CD4-positive, CD25-positive, alpha-beta regulatory T cell (primary cell): ENCODE data around the gene F12. TPM values are rescaled to one million over a fixed set of nuclear protein-coding genes. Genes with fewer than 3 reads are reported as not detected.

ENCODE experiments used
- ATAC-seq, 2 donors: fragments of 150-1000 bp; cut with Tn5 transposase; one replicate each; pipeline ENCODE4 v1.10.0; 2021; ENCODE audit warnings: low read depth in 2 of 2, moderate number of reproducible peaks in 2 of 2, moderate library complexity in 1 of 2
- DNase-seq, 3 donors: peaks; one replicate each; pipeline versions ENCODE4 v3.0.0 to v3.0.0-alpha.2; 2012 to 2022; ENCODE audit warnings: mixed read lengths in 1 of 3
- H3K27ac ChIP-seq: one replicate; pipeline ENCODE4 v1.7.0; 2013; ENCODE audit warnings: mild to moderate bottlenecking, low read length; ENCODE audit not compliant: insufficient read depth, poor library complexity, severe bottlenecking
- H3K27me3 ChIP-seq: one replicate; pipeline ENCODE4 v1.7.0; 2013; ENCODE audit warnings: low read length; ENCODE audit not compliant: control insufficient read depth, insufficient read depth
- H3K36me3 ChIP-seq: one replicate; pipeline ENCODE4 v1.7.0; 2013; ENCODE audit warnings: mild to moderate bottlenecking, low read length, moderate library complexity; ENCODE audit not compliant: control insufficient read depth, insufficient read depth
- H3K4me1 ChIP-seq: 2 replicates; pipeline ENCODE4 v1.7.0; 2013; ENCODE audit warnings: mild to moderate bottlenecking, low read length; ENCODE audit not compliant: insufficient read depth, control insufficient read depth, poor library complexity, severe bottlenecking
- H3K4me3 ChIP-seq: one replicate; pipeline ENCODE4 v1.7.0; 2013; ENCODE audit warnings: low read depth, mild to moderate bottlenecking, low read length, moderate library complexity
- H3K9me3 ChIP-seq, 2 experiments: 1 replicate in 1 of 2; 2 replicates in 1 of 2; pipeline ENCODE4 v1.7.0; 2013; ENCODE audit warnings: low read length in 2 of 2, mild to moderate bottlenecking in 1 of 2, moderate library complexity in 1 of 2; ENCODE audit not compliant: control insufficient read depth in 2 of 2
- H3K27ac Mint-ChIP-seq, 3 donors: one replicate each; pipeline ENCODE4 v1.8.0; 2020 to 2022; ENCODE audit warnings: mild to moderate bottlenecking in 3 of 3, mixed read lengths in 3 of 3, moderate library complexity in 2 of 3
- H3K27me3 Mint-ChIP-seq: one replicate; pipeline ENCODE4 v1.8.0; 2022; ENCODE audit warnings: mild to moderate bottlenecking, mixed read lengths
- H3K36me3 Mint-ChIP-seq: one replicate; pipeline ENCODE4 v1.8.0; 2020; ENCODE audit warnings: mixed read lengths
- H3K4me1 Mint-ChIP-seq, 4 donors: one replicate each; pipeline ENCODE4 v1.8.0; 2020 to 2022; ENCODE audit warnings: mixed read lengths in 4 of 4, mild to moderate bottlenecking in 1 of 4
- H3K4me3 Mint-ChIP-seq, 4 donors: one replicate each; pipeline ENCODE4 v1.8.0; 2020 to 2022; ENCODE audit warnings: mild to moderate bottlenecking in 4 of 4, mixed read lengths in 4 of 4, moderate library complexity in 3 of 4
- H3K9me3 Mint-ChIP-seq, 7 donors: one replicate each; pipeline ENCODE4 v1.8.0; 2020 to 2022; ENCODE audit warnings: mixed read lengths in 7 of 7, mild to moderate bottlenecking in 3 of 7, moderate library complexity in 2 of 7
- polyA plus RNA-seq, 4 donors: library from polyadenylated mRNA; unstranded; fragments of 300-500 nt; fragmentation: Illumina TruSeq; gene quantifications; one replicate each; pipeline ENCODE4 v1.2.3, GENCODE V29; 2021
- total RNA-seq: library from RNA; stranded (reverse); gene quantifications from one replicate; pipeline ENCODE4 v1.2.3, GENCODE V29; 2022

Gene F12
- total and polyA plus RNA-seq, 5 donors from 2014 or later, result 0.16 to 0.94 (median 0.27) TPM; not detected in 1

DNA sequence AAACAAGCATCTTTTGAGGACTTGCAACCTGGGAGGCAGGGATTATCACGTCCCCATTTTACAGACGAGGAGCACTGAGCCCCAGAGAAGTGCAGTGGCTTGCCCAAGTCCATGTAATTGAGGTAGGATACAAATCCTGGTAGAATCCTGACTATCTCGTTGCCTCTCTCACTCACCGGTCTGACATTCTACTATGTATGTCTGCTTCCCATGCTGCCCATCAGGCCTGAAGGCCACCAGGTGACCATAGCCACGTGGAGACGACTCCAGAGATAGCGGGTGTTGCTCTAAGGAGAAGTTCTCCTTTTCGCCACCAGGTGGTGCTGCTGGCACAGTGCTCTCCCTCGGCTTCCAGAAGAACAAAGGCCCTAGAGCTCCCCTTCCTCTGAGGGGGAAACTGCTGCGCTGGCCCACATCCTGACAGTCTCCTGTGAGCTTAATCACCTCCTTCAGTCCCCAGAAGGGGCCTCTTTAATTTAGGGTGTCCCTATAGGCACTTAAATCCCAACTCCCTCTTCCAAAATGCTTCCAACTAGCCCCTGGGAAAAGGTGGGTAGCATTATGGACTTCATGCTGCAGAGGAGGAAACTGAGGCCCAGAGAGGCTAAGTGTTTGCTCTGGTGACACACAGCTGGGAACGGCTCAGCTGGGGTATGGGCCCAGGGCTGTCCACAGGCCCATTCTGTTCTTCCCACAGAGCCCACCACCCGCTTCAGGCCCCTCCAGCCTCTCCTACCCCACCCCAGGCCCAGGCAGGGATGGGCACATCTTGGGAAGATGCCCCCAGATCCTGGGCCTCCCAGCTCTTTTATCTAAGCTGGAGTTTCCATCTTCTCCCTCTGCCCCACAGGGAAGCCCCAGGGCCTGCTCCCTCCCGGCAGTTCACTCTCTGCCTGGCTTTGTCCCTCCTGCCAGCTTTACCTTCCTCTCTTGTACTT is 18.7 kb downstream of the F12 start:
- Histone ChIP-seq H3K27me3 (no peaks in the 10 kb centered on the region), H3K9me3 (no peaks in the 10 kb centered on the region), H3K27ac (peak overlapping the region; percentile 73), H3K36me3 (no peaks in the 10 kb centered on the region), H3K4me3 (peak overlapping the region; percentile 6), H3K4me1 (peaks cover 30% of the 10 kb centered on the region)
- Mint-ChIP-seq H3K9me3 (no peaks in the 10 kb centered on the region), H3K27ac (peak overlapping the region; percentile 68 to 90 (median 89)), H3K4me3 (peak overlapping the region in 3 of 4 donors; percentile 37 to 78 (median 63)), H3K4me1 (peaks cover 4 to 35% (median 19%) of the 10 kb centered on the region in 4 donors), H3K36me3 (no peaks in the 10 kb centered on the region), H3K27me3 (peaks cover 4% of the 10 kb centered on the region)
- DNase-seq, result peak; percentile 79 to 91 (median 88)
- peak; percentile 80 to 82 for ATAC-seq

DNA sequence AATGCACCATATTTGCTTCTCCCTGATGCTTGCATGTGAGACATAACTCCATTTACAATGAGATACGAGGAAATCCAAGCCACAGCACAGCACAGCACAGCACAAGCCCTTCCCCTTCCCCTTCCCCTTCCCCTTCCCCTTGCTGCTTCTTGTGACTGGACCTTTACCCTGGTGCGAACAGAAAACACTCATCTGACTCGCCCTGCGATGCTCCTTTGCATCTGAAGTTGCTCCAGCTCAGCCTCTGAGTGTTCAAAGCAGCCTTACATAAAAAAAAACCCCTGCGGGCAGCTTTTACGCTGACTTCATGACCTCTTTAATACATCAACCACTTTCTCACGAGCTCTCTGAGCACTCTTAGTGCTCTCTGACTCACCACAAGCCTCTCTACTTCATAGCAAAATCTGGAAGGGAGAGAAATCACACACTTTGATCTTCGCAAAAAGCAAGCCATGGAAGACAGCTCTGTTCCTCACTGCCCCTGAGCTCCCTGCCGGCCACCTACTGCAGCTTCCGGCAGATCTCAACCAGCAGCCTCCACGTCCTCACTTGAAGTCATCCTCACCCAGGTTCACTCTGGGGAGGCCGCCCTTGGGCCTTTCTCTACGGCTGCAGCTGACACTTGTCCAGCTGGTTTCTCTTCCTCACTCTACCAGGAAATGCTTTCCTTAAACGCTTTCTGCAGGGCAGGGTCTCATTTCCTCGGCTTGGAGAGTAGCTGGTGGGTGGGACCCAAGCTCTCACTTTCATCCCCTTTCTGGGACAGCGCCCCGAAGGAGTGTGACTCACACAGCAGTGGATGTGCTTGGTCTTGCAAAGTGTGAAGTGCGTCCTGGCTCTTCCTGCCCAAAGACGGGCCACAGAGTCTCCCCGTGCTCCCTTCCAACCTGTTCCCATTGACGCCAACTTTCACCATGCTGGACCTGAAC is 19.9 kb downstream of the F12 start:
- H3K36me3 Mint-ChIP-seq, result no peaks in the 10 kb centered on the region
- Histone ChIP-seq H3K27ac (peak overlapping the region; percentile 73), H3K27me3 (no peaks in the 10 kb centered on the region), H3K9me3 (no peaks in the 10 kb centered on the region), H3K4me1 (peaks cover 30% of the 10 kb centered on the region), H3K36me3 (no peaks in the 10 kb centered on the region), H3K4me3 (peak overlapping the region; percentile 35)
- ATAC-seq (peak; percentile 74 to 75), DNase-seq (peak; percentile 30 to 66 (median 45))
- peaks cover 4 to 38% (median 21%) of the 10 kb centered on the region in 4 donors for H3K4me1 Mint-ChIP-seq
- peak overlapping the region in 2 of 3 donors; percentile 81 to 90 for H3K27ac Mint-ChIP-seq
- peak overlapping the region in 3 of 4 donors; percentile 28 to 78 (median 45) for H3K4me3 Mint-ChIP-seq
- no peaks in the 10 kb centered on the region for H3K27me3 Mint-ChIP-seq
- H3K9me3 Mint-ChIP-seq, result no peaks in the 10 kb centered on the region

DNA sequence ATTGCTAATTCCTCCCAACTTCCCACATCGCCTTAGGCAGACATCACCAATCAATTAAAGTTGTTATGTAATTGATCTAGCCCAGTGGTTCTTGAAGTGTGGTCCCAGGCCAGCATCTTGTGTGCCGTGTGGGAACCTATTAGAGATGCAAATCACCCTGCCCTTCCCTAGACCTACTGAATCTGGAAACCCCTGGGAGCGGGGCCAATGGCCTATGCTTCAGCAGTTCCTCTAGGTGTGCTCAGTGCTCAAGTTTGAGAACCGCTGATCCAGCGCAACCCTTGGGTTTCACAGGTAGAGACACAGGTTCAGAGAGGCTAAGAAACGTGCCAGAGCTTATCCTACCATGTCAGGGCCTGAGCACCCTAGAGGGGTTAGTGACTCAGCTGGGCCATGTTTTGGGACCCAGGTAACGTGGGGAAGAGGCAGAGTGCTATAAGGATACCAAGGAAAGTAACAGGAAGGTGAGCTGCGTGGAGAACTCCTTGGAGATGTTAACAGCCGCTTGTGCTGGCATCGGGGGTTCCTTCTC is 20.8 kb downstream of the F12 start:
- Mint-ChIP-seq H3K27me3 (no peaks in the 10 kb centered on the region), H3K27ac (peak overlapping the region in 2 of 3 donors; percentile 81 to 87), H3K9me3 (no peaks in the 10 kb centered on the region), H3K4me3 (peak overlapping the region in 1 of 4 donors; percentile 83), H3K4me1 (peaks cover 4 to 41% (median 21%) of the 10 kb centered on the region in 4 donors), H3K36me3 (no peaks in the 10 kb centered on the region)
- H3K4me3 ChIP-seq, result peak overlapping the region; percentile 35
- no peaks in the 10 kb centered on the region for H3K36me3 ChIP-seq
- H3K9me3 ChIP-seq, result no peaks in the 10 kb centered on the region
- H3K4me1 ChIP-seq, result peaks cover 30% of the 10 kb centered on the region
- no peaks in the 10 kb centered on the region for H3K27me3 ChIP-seq
- DNase-seq, result no peak
- H3K27ac ChIP-seq, result peak overlapping the region; percentile 73
- ATAC-seq, result no peak

DNA sequence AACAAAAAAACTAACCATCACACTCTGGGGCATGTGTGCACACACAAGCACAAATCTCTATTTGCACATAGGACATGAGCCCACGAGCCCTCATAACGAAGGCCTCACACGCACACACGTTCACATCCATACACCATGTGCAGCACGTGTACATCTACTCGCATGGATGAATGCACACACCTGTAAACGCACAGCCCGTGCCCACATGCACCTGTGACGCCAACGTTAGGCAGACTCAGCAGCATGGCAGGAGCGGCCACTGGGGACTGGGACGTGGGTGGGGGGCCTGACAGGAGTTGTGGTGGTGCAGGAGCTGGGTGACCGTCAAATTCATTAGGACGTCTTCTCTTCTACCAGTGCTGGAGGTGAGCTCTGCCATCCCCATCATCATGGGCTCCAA is 22.0 kb downstream of the F12 start:
- Mint-ChIP-seq H3K27ac (no peak overlapping the region), H3K4me1 (peaks cover 4 to 45% (median 22%) of the 10 kb centered on the region in 4 donors), H3K27me3 (no peaks in the 10 kb centered on the region), H3K4me3 (no peak overlapping the region), H3K9me3 (no peaks in the 10 kb centered on the region), H3K36me3 (no peaks in the 10 kb centered on the region)
- Histone ChIP-seq H3K4me1 (peaks cover 30% of the 10 kb centered on the region), H3K9me3 (no peaks in the 10 kb centered on the region), H3K27ac (no peak overlapping the region), H3K27me3 (no peaks in the 10 kb centered on the region), H3K36me3 (no peaks in the 10 kb centered on the region), H3K4me3 (no peak overlapping the region)
- no peak for DNase-seq
- no peak for ATAC-seq

DNA sequence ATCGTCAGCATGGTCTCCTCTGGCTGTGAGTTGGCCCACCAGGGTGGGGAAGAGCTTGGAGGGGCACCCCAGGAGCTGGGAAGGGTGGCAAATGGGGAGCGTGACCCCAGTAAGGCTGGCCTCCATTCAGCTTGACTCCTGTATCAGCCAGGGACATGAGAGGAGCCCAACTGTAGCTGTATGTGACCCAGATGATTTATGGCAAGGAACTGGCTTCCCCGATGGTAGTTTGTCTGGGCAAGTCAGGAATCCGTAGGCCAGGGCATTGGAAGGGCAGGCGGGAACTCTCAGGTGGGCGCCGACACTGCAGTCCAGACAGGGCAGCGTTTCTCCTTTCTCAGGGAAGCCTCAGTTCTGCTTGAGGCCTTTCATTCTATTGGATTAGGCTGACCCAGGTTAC is 22.8 kb downstream of the F12 start:
- Mint-ChIP-seq H3K27me3 (no peaks in the 10 kb centered on the region), H3K36me3 (no peaks in the 10 kb centered on the region), H3K4me1 (peaks cover 4 to 47% (median 21%) of the 10 kb centered on the region in 4 donors), H3K4me3 (no peak overlapping the region), H3K27ac (no peak overlapping the region), H3K9me3 (no peaks in the 10 kb centered on the region)
- ATAC-seq (no peak), DNase-seq (no peak)
- no peaks in the 10 kb centered on the region for H3K27me3 ChIP-seq
- no peaks in the 10 kb centered on the region for H3K36me3 ChIP-seq
- no peak overlapping the region for H3K27ac ChIP-seq
- H3K4me3 ChIP-seq, result no peak overlapping the region
- peaks cover 30% of the 10 kb centered on the region for H3K4me1 ChIP-seq
- no peaks in the 10 kb centered on the region for H3K9me3 ChIP-seq

DNA sequence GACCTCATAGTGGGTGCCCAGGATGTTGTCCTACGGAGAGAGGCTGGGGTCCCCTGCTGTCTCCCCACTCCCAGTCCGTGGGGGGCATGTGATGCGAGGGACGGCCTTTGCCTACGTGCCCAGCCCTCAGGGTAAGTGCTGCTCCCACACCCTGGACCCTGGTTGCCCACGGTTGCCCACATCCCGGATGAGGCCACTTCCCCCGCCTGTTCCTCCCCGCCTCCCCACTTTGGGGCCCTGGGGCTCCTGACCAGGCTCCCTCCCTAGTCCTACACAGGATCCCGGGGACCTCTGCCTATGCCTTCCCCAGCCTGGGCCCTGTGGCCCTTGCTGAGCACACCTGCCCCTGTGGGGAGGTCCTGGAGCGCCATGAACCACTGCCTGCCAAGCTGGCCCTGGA is 23.6 kb downstream of the F12 start:
- Mint-ChIP-seq H3K4me3 (no peak overlapping the region), H3K4me1 (peaks cover 4 to 42% (median 19%) of the 10 kb centered on the region in 4 donors), H3K27ac (no peak overlapping the region)

DNA sequence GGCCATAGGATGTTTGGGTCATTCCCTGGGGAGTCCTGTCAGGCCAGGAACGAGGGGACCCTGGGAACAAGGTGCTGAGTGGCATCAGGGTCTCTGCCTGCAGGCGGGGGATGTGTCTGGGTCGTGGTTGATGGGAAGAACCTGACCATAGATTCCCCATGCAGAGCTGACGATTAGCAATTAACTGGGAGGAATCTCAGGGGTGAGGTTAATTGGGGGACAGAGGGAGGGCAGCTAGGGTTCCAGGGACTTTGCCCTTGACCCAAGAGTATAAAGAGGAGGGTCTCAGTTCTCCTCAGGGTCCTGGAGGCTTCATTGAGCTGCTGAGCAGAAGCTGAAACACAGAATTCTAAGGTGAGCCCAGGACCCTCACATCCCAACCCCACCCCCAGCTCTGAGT is 25.2 kb downstream of the F12 start, which contains the start of gene SLC34A1:
SLC34A1 (plus strand) TSS at position 301 of the 400 bp plus-strand sequence. CDS start 1,308 bp downstream, outside the sequence.
- H3K27me3 ChIP-seq, result no peaks in the 10 kb centered on the region
- no peaks in the 10 kb centered on the region for H3K36me3 ChIP-seq
- peaks cover 0 to 35% (median 12%) of the 10 kb centered on the region in 4 donors for H3K4me1 Mint-ChIP-seq
- no peaks in the 10 kb centered on the region for H3K36me3 Mint-ChIP-seq
- H3K4me3 Mint-ChIP-seq, result no peak within 1 kb of the TSS
- no peak within 1 kb of the TSS for H3K4me3 ChIP-seq
- no peaks in the 10 kb centered on the region for H3K9me3 Mint-ChIP-seq
- DNase-seq, result no peak
- ATAC-seq, result no peak
- H3K27ac Mint-ChIP-seq, result peak within 1 kb of the TSS in 1 of 3 donors; percentile 33
- no peaks in the 10 kb centered on the region for H3K9me3 ChIP-seq
- H3K4me1 ChIP-seq, result peaks cover 11% of the 10 kb centered on the region
- H3K27ac ChIP-seq, result no peak within 1 kb of the TSS
- no peaks in the 10 kb centered on the region for H3K27me3 Mint-ChIP-seq

More for the DNA sequence above, 23.6 kb downstream of the F12 start:
- no peaks in the 10 kb centered on the region for H3K27me3 Mint-ChIP-seq
- no peaks in the 10 kb centered on the region for H3K27me3 ChIP-seq
- H3K36me3 ChIP-seq, result no peaks in the 10 kb centered on the region
- no peak for DNase-seq
- no peak for ATAC-seq
- no peaks in the 10 kb centered on the region for H3K9me3 ChIP-seq
- H3K4me3 ChIP-seq, result no peak overlapping the region
- no peak overlapping the region for H3K27ac ChIP-seq
- no peaks in the 10 kb centered on the region for H3K9me3 Mint-ChIP-seq
- H3K4me1 ChIP-seq, result peaks cover 27% of the 10 kb centered on the region
- no peaks in the 10 kb centered on the region for H3K36me3 Mint-ChIP-seq
